Inflammatory macrophage treated with lipopolysaccharide for 1 hour (primary cell): ENCODE measurements around the gene DACT2.
"Not testable (repeated sequence)": the region's sequence is repeated elsewhere in the genome, so short reads cannot be mapped to it uniquely, and the experiment has no call there.

Experiments
- DNase-seq, 2 donors: peaks; one replicate each; pipeline ENCODE4 v3.0.0-alpha.2; 2020 to 2022

The DACT2 gene

DNA sequence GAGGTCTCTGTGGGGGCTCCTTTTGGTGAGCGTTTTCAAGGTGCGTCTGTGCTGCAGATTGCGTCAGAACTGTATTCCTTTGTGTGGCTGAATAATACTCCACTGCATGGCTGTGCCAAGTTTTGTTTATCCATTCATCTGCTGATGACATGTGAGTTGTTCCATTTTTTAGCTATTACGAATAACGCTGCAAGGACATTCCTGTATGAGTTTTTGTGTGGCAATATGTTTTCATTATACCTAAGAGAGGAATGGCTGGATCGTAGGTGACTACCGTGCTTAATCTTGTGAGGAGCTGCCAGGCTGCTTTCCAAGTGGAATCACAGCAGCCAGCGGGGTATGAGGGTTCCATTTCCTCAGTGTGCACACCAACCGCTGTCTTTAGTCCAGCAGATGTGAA, 1.1 kb upstream of the DACT2 start:
- DNase-seq, result no peak

DNA sequence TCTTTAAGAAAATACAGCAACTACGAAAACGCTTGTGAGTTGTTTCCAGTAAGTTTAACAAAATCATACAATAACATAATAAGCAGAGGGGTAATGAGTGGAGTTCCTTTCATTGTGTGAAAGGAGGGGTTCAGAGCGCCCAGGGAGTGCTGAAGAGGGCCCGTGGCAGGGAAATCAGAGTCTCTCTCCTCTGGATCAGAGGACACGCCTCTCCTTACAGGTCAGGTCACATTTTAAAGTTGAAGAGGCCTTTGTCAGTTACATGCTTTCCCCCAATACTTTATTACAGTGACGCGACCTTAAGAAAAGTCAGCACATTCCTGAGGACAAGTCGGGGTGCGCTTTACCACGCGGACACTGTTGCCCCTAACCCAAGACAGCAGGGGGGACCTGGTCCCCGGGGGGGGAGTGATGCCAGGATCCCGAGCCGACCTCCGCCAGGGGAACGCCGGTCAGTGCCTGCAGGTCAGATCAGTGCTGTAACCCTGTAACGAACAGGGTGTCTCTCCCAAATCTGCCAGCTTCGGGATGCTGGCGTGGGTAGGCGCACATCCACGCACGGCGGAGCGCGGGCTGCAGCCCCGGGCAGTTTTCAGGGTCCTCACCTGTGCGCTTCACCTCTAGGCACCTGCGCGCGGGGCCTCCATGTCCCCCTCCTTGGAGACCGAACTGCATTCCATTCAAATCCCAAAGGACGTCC, 848 bp downstream of the DACT2 start:
- DNase-seq, result no peak

DNA sequence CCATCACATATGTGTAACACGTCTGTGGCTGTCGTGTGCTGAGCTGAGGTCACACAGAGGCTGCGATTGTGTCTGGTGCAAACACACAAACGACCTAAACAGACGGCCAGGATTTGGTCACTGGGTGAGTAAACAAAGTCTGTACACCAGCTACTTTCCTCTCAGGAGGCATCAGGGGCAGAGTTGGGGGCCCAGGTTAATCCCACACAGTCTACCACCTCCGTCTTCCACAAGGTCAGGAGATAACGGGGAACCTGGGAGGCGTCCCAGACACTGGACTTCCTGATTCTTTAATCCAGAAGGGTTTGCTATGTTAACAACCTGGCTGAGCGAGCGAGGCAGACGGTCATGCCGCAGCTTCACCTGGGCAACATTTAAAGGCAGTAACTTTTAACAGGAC, 1.5 kb downstream of the DACT2 start:
- no peak for DNase-seq

DNA sequence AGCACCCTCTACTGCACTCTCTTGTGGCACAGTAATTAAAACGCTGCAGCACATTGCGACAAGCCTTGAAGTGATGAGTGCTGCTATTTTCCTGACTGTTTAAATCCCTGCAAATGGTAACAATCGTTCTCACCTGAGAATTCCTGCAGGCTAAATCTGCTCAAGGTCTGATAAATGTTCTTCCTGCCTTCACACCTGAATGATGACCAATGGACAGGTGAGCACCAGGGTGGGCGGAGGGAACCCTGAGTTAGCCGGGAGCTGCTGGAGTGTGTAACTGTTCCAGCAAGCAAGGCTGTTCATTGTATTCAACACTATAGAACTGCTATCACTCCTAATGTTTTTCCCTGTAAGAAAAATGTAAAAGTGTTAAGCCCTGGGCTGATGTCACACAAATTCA, 4.0 kb downstream of the DACT2 start:
- no peak for DNase-seq

DNA sequence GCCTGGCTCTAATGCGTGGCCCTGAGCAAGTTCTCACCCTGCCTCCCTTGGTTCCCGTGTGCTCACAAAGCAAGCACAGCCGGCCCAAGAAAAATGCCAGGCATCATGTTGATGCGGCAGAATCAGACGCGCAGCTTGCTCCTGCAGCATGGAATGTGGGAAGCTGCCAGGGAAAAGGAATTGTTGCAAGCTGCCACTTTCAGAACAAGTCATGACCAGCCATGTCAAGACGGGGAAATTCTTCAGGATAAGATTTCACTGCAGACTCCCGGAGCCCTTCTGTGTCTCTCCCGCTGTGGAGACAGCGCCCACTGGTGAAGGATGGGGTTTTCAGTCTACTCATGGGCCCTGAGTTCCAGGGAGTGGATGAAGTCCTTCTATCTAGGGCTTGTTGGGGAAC, 4.6 kb downstream of the DACT2 start:
- no peak for DNase-seq

DNA sequence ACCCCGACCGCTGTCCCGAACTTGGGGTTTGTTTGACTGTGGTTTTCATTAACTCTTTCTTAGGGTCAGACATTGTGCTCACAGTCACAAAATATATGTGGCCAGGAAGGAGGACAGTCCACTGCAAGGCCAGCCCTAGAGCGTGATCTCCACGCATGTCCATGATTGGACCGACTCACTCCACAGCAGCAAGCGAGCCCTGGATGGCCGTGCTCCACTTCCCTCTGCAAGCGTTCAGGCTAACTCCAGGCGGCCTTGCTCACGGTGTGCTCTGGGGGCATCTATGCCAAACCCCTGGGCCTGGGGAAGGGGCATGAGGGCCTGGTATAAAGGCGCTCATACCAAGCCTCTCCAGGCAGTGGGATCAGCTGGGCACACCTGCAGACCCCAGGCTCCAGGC, 5.6 kb downstream of the DACT2 start:
- no peak for DNase-seq

DNA sequence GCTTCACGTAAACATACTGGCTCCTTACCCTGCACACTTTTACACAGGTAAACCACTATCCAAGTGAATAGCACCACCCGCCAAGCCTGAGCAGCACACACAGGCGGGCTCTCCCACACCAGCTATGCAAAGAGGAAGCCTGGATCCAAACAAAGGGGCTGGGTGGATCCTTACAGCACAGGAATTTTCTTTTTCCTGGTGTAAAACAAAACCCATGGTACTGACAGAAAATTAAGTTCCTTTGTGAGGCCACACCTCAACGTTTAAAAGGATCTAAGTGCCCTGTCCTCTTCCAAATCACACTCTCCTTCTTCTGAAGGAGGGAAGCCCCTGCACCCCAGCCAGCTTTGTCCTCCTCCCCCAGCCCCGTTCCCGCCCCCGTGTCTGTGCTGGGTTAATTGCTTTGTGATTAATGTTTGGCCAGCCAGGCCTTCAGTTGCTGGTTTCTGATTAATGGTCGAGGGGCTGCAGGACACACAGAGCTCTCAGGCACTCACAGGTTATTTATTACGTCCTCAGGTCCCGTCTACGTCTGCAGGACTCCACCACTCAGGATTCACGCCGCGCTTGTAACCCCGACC, 6.1 kb downstream of the DACT2 start:
- DNase-seq, result no peak

DNA sequence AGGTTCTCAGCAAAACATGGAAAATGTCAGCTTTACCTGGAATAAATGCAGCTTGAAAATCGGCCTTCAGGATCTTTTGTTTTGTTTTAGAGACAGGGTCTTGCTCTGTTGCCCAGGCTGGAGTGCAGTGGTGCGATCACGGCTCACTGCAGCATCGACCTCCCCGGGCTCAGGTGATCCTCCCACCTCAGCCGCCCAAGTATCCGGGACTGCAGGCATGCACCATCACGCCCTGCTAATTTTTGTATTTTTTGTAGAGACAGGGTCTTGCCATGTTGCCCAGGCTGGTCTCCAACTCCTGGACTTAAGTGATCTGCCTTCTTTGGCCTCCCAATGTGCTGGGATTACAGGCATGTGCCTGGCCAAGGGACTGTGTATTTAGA, 7.5 kb downstream of the DACT2 start:
- not testable (repeated sequence) for DNase-seq

DNA sequence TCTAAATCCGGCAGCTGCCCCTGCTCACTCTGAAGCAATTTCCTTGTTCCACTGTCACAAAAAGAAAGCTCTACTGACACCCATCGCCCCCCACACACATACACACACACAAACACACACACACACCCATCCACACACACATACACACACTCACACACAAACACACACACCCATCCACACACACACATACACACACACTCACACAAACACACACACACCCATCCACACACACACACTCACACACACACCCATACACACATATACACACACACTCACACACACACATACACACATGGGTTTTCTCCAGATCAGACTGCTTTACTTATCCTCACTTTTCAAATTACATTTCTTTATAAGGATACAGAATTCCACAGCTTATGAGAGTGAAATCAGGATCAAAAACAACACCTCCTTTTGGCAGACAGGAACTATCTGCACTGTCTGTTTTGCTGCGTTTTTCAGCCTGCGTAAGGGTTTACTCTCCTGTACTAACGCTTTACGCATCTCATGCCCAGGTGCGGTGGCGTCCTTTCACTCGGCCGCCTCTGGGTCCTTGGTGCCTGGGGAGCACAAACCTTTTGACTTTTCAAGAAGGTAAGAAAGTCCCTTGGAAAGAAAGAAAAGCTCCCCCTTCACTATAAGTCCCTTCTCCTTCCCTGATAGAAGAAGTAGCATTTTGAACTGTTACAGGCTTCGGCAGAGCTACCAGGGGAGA, 8.0 kb downstream of the DACT2 start:
- no peak for DNase-seq

DNA sequence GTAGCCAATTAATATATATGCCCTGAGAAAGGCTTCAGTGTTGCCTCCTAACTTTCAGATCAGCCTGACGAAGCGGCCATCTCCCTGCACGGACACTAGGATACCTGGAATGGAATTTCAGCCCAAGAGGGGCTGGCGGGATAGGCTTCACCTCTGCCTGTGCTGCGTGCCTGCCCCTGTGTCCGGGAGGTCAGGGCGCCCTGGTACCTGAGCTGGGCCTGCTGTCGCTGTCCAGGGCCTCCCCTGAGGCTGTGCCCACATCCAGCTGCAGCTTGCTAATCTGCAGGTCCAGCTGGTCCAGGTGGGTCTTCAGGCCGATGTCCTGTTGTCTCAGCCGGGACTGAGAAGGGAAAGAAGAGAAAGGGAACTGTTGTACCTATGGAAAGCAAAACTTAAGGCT, 8.6 kb downstream of the DACT2 start:
- DNase-seq, result no peak

DNA sequence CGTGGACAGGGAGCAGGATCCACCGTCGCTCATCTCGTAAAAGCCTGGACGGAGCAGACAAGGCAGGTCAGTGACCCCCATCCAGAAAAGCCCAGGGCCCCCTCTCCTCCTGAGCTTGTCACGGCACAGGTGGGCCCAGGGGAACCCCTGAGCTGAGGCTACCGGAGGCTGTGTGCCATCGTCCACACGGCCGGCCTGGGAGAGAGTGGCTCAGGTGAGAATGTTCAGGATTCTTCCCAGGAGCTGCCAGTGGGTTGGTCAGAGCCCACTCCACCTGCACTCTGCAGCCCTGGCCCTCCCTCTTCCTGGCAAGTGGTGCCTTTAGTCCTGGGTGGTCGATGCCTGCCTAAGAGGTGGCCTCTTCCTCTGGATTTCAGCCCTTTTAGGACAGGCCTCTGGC, 9.2 kb downstream of the DACT2 start:
- no peak for DNase-seq

DNA sequence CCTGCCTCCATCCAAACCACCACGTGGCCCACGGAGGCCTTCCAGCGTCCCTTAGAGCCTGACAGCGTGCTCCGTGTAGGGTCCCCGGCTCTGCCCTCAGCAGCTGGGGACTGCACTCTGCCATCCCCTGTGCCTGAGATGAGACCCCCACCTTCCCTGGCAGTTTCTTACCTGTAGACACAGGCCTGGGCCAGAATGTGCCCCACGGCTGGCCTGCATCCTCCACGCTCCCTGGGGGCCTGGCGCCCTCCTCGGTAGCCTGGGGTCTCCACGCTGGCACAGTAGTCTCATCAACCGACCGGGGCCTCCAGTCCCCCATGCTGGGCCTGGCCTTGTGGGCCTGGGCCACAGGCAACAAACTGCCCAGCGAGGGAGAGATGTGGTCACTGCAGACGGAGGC, 9.6 kb downstream of the DACT2 start:
- DNase-seq, result no peak

DNA sequence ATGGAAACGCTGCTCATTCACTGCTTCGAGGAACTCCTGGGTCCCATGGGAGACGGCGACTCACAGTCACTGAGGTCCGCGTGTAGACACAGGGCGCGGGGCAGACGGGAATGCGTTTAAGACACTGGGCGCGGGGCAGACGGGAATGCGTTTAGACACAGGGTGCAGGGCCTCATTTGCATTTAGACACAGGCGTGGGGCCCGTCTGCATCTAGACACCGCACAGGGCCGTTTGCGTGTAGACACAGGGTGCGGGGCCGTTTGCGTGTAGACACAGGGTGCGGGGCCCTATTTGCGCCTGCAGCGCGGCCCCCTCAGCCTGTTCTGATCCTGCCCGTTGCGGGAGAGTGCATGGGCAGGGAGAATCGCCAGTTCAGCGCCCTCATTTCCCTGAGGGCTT, 10.4 kb downstream of the DACT2 start:
- DNase-seq, result no peak

DNA sequence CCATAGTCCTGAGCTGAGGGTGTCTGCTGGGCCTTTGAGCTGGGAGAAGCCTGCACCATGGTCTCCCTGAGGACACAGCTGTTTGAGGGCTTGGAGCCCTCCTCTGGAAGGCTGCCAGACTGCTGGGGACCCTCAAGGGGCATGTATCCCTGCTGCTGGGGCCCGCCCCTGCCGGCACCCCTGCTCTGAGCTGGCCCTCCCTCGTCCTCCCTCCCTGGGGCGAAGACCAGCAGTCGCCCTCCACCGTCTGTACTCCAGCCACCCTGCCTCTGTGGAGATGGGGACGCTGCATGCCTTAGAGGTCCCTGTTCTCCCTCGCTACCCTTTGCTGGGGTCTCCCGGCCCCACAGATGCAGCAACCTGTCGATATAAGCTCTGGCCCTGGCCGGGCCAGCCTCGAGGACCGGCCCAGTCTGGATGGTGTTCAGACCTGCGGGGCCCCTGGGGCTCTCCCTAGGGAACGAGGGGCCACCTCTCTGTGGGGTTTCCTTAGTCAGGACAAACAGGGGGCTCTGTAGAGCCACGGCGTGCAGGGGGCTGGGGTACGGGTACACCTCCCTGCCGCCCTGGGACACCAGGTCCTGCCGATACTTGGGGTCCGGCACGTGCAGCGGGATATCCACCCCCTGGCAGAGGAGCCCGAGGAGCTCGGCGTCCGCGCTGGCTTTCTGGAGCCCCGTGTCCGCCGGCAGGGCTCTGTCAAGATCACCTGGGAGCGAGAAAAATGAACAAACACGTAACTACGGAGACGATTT, 11.0 kb downstream of the DACT2 start:
- no peak for DNase-seq

DNA sequence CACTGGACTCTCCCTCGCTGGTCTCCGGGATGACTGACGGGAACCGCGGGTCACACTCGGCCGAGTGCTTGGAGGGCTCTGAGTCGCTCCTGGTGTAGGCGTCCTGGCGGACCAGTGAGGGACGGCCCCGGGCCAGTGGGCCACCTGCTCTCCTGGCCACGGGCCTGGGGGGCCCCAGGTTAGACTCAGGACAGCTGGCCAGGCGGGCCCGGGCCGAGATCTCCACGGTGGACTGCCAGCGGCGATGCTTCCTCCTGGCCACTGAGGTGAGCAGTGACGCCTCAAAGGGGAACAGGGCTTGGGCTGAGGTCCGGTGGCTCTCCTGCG, 11.9 kb downstream of the DACT2 start:
- DNase-seq, result no peak

DNA sequence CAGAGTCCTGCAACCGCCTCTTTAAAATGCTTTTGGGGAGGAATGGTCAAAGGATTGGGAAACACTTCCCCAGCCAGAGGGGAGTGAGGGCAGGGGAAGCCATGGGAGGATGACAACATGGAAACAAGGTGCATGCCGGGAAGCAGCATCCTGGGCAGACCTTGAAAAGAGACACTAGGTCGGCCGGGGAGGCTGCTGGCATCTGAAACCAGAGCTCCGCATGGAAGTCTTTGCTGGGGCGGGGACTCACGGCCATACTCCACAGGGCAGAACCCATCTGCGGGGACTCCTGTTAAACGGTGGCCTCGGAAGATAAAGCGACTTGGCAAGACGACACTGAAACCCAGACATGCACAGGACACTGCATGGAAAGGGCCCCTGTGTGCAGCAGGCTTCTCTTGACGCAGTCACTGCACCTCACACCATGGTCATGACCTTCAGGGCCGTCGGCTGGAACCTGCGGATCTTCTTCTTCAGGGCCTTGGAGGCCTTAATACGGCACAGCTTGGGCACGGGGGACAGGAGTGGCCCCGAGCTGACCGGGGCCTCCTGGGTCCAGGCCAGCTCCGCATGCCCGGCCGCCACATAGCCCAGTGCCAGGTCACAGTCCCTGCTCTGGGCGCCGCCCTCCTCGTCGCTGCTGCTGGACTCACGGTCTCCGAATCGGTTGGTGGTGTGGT, 12.4 kb downstream of the DACT2 start:
- DNase-seq, result no peak

DNA sequence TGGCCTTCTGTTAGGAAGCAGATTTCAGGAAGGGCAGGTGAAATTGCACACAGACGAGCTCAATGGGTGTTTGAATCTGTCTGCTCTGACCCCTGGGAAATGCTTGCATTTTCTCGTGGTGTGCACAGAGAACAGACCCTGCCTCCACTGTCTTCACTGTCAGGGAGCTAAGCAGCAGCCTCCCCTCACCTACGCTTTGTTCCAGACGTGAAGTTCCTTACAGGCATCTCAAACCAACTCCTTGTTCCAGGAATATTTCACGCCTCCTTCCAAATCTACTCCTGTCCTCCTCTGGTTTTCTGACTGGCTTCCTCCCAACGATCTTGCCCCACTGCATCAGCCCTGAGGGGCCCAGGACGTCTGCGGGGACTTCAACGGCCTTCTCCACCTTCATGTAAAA, 13.7 kb downstream of the DACT2 start:
- no peak for DNase-seq

DNA sequence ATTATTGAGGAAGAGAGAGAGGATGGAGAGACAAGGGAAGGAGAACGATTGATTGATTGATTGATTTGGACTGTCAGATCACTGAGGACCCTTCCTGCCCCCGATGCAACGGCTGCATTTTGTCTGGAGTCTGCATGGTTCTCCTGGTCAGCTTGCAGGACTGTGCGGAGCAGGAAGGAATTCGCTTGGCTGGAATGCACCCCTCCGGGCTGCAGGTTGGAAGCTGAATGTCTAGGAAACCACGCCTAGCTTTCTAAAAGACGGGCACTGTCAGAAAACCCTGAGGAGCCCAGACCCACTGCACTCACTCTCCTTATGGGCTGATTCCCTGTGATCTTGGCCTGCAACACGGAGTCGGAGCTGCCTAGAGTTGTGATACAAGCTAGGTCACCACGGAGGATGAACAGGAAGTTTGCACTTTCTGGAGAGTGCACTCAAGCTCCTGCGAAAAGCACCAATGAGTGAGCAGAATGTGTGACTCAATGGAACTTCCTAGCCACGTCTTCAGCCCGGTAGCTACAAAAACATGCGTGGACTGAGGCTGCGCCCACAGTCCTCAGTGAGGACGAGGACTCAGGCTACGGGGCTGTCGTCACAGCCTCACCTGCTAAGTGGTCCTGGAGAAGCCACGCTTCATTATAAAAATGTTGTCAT, 14.4 kb downstream of the DACT2 start:
- DNase-seq, result no peak

DNA sequence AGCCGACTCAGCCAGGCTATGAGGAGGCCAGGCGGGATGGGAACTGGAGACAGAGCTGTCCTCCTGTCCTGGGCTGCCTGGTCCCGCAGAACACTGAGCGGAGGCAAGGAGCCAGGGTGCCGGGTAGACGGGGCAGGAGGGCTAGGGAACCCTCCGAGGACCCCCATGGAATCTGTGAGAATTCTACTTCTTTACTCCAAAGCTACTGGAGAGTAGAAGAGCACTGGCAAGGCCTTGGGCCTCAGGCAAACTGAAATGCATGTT, 14.9 kb downstream of the DACT2 start:
- DNase-seq, result no peak

DNA sequence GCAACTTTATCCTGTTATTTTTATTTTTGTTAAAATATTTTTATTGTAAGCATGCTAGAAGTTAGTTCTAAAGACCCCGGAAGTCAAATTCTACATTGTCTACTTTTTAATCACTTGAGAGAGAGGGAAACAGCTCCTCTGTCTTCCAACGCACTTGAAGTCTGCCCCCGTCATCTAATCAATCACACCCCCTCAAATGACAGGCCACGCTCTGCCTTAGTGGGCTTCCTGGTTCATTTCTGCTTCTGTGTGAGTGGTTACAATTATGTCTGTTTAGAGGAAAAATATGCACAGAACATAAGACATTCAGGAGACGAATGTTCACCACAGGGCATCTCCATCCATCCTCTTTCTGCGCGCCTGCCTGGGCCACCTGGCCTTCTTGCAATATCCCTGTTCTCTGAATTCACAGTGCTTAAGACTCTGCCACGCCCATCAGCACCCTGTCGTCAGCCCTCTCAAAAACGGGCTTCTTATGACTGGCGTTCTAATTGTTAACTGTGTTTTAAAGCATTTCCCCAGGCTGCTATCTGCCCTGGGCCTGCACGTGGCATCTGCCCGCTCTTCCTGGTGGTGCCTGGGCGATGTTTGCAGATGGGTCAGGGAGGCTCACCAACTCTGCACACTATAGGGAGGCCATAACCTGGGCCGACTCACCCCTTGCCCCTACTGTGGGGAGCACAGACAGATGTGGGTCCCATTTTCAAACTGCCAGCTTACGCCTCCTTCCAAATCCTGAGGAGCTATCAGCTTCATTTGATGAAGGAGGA, 15.4 kb downstream of the DACT2 start:
- DNase-seq, result no peak

DNA sequence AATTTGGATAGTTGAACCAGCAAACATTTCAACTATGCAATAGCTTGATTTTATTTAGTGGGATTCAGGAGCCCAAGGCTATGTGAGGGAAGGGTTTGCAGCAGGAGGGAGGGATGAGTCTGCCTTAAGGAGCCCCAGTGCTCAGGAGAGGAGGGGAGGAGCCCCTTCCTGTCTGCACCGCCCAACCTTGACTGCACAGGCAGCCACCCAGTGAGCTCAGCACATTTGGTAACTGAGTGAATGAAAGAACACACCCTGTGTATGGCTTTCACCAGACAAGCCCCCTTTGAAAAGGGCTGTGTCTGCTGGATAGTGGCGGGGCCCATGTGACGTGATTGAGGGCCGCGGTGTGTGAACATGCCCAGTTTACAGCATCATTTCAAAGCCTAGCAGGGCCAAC, 17.0 kb downstream of the DACT2 start:
- no peak for DNase-seq

DNA sequence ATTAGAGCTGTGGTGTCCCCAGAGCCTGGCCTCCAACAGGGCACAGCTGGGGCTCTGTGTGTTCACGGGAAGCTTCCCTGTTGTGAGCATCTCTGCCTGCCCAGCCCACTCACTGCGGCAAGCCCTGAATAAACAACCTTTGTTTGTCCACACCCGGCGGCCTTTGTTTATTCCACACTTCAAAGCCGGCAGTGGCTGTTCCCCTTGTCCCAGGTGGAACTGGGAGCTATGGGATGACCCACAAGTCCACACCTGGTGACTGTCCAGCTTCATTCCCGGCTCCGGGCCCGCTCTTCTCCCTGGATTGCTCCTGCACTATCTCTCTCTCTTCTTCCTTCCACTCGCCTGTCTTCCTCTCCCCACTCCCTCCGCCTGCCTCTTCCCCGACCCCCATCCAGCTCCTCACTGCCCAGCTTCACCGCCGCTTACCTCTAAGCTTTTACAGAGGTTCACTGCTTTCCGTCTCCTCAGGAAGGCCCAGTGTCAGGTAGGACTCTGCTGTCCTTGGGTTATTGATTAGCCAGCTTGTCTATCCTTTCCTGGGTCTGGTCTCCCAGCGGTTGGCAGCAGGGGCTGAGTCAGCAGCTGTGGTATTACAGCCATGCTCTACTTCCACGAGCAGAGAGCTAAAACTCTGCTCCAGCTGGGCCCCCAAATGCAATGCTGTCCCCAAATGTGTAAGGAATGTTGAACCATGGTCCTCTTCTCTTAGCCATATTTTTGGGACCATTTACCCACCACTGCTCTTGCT, 17.8 kb downstream of the DACT2 start:
- DNase-seq, result no peak
